ENCODE results near the gene POLD4. TPM values are rescaled to one million over a fixed set of nuclear protein-coding genes. Genes with fewer than 3 reads are reported as not detected.

Gene POLD4
- total RNA-seq, 2 donors from 2014 or later, result 145 to 148 TPM

GRCh38 chr11:67349457-67349856, 3.9 kb downstream of the POLD4 start:
- Histone ChIP-seq H3K4me3 (no peak overlapping the region), H3K4me1 (ENCODE audit: control insufficient read depth in 1 of 2, low read depth in 2 of 2) (peaks cover 23 to 27% of the 10 kb centered on the region in 2 donors), H3K36me3 (no peaks in the 10 kb centered on the region), H3K9me3 (no peaks in the 10 kb centered on the region), H3K27ac (no peak overlapping the region), H3K27me3 (replicated peaks; ENCODE audit: insufficient read depth) (no peaks in the 10 kb centered on the region)
- TF ChIP-seq CTCF (IDR thresholded peaks at IDR 0.05), result no peak
- ATAC-seq (ENCODE audit: insufficient number of reproducible peaks, low FRiP score, low read depth) (no peak), DNase-seq (ENCODE audit: low spot score) (no peak)

- DNase-seq (ENCODE audit: low spot score) (no peak), ATAC-seq (ENCODE audit: insufficient number of reproducible peaks, low FRiP score, low read depth) (no peak)
- H3K4me1 ChIP-seq (ENCODE audit: control insufficient read depth in 1 of 2, low read depth in 2 of 2), result peaks cover 19 to 23% of the 10 kb centered on the region in 2 donors
- H3K27ac ChIP-seq, result no peak overlapping the region
- H3K36me3 ChIP-seq, result no peaks in the 10 kb centered on the region
- no peaks in the 10 kb centered on the region for H3K27me3 ChIP-seq (replicated peaks; ENCODE audit: insufficient read depth)
- no peak for TF ChIP-seq CTCF (IDR thresholded peaks at IDR 0.05)
- H3K4me3 ChIP-seq, result no peak overlapping the region
- no peaks in the 10 kb centered on the region for H3K9me3 ChIP-seq
These were observed 4.3 kb downstream of the POLD4 start for GRCh38 chr11:67349036-67349435.

- no peak for ATAC-seq (ENCODE audit: insufficient number of reproducible peaks, low FRiP score, low read depth)
- no peak for DNase-seq (ENCODE audit: low spot score)
- Histone ChIP-seq H3K4me3 (no peak overlapping the region), H3K4me1 (ENCODE audit: control insufficient read depth in 1 of 2, low read depth in 2 of 2) (peaks cover 16 to 22% of the 10 kb centered on the region in 2 donors), H3K27me3 (replicated peaks; ENCODE audit: insufficient read depth) (no peaks in the 10 kb centered on the region), H3K9me3 (no peaks in the 10 kb centered on the region), H3K36me3 (no peaks in the 10 kb centered on the region), H3K27ac (no peak overlapping the region)
- TF ChIP-seq CTCF (IDR thresholded peaks at IDR 0.05), result no peak
These were observed 5.2 kb downstream of the POLD4 start for GRCh38 chr11:67347964-67348749.

- Histone ChIP-seq H3K4me3 (no peak overlapping the region), H3K27ac (no peak overlapping the region), H3K36me3 (no peaks in the 10 kb centered on the region), H3K27me3 (replicated peaks; ENCODE audit: insufficient read depth) (no peaks in the 10 kb centered on the region), H3K9me3 (no peaks in the 10 kb centered on the region), H3K4me1 (ENCODE audit: control insufficient read depth in 1 of 2, low read depth in 2 of 2) (peaks cover 4 to 7% of the 10 kb centered on the region in 2 donors)
- ATAC-seq (ENCODE audit: insufficient number of reproducible peaks, low FRiP score, low read depth) (no peak), DNase-seq (ENCODE audit: low spot score) (no peak)
- TF ChIP-seq CTCF (IDR thresholded peaks at IDR 0.05), result peak; percentile 47
These were observed 7.2 kb downstream of the POLD4 start for GRCh38 chr11:67345920-67346819.

- Histone ChIP-seq H3K4me1 (ENCODE audit: control insufficient read depth in 1 of 2, low read depth in 2 of 2) (no peaks in the 10 kb centered on the region), H3K27me3 (replicated peaks; ENCODE audit: insufficient read depth) (no peaks in the 10 kb centered on the region), H3K9me3 (no peaks in the 10 kb centered on the region), H3K27ac (no peak overlapping the region), H3K4me3 (no peak overlapping the region), H3K36me3 (no peaks in the 10 kb centered on the region)
- no peak for TF ChIP-seq CTCF (IDR thresholded peaks at IDR 0.05)
- DNase-seq (ENCODE audit: low spot score), result no peak
- no peak for ATAC-seq (ENCODE audit: insufficient number of reproducible peaks, low FRiP score, low read depth)
These were observed 8.0 kb downstream of the POLD4 start for GRCh38 chr11:67345247-67345919.

All from thoracic aorta (tissue), 2 donors.